CD4-positive, alpha-beta T cell treated with Interleukin-4 for 4 hours (primary cell): ENCODE results near the gene MRPS5.
A peak's percentile ranks its signal among the peaks of the same experiment; 100 is the strongest.

Experiments
- DNase-seq: peaks from one replicate; pipeline ENCODE4 v3.0.0-alpha.2; 2020

The MRPS5 gene

GRCh38 chr2:95087379-95087778 lies 34.2 kb downstream of the MRPS5 start:
- DNase-seq: no peak

- no peak for DNase-seq
These were observed 35.6 kb downstream of the MRPS5 start for GRCh38 chr2:95086017-95086416.

DNA sequence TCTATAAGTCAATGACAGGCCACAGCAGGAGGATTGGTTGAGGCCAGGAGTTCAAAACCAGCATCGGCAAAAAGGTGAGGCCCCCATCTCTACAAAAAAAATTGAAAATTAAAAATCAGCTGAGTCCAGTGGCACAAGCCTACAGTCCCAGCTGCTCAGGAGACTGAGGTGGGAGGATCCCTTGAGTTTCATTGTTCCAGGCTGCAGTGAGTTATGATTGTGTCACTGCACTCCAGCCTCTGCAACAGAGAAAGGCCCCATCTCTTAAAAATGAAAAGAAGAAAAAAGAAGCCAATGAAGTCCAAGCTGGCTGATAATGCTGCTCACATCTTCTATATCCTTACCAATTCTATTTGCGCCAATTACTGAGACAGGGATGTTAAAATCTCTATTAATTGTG lies 39.1 kb downstream of the MRPS5 start:
- DNase-seq: no peak

GRCh38 chr2:95079199-95079683 lies 42.4 kb downstream of the MRPS5 start:
- DNase-seq: peak; percentile 39

GRCh38 chr2:95077861-95078603 lies 43.6 kb downstream of the MRPS5 start:
- DNase-seq: no peak

GRCh38 chr2:95077530-95077825 lies 44.1 kb downstream of the MRPS5 start:
- DNase-seq: no peak

DNA sequence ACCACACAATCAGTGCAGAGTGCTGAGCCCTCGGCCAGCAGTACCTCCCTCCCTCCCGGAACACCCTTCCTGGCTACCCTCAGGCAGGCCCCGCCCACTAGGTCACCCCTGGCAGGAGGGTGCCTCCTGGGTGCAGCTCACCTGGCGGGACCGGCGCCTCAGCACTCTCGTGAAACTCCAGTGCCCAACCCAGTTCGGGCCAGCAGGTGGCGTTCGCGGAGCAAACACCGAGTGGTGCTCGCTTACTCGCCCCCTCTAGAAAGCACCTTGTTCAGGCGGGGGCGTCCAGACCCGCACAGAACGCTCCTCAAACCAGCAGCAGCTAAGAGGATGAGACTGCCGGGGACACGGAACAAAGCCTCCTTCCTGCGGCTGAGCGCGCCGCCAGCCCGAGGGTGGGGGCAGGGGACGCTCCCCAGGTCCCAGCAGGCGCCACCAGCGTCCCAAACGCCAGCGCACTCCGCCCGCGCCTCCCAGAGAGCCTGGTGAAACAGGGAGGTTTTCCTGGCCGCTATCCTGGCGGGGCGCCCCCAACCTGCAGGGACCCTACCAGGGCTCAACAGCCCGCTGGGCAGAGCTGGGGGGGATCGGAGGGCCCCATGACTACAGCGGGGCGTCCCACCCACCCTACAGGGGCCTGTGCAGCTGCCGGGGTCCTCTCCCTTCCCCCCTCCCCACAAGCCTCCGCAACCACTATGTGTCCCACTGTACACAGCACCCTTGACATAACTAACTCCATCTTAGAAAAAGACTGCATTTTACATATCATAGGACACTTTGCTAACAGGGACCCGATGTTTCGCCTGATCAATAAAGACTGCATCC lies 44.7 kb downstream of the MRPS5 start:
- peak; percentile 96 for DNase-seq

DNA sequence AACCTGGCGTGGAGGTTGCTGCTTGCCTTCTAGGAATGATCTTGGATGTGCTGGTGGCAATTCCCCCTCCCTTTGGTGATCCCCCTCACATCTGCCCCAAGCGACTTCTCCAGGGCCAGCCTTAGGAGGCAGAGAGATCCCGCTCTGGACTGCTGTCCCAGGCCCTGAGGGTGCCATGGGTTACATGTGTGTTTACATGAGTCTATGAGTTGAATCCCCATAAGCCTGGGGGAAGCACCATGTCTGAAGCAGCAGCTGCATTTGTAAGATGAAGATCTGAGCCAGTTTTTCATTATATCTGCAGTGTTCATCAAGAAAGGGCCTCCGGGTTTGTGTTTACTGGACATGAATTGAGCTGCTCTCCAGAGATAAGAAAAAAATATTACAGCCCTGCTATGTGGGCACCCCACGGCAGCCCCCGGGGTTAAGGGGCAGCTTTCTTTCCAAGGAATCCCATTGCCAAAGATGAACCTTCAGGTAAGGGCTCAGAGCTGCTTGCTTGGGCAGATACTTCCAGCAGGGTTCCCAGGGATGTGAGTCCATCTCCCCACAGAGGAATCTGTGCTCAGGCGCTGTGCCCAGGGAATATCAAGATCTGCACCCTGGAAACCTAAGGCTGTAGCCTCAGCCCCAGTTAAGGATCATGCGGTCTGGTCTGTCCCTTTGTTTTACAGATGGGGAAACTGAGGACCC lies 46.0 kb downstream of the MRPS5 start:
- peak; percentile 38 for DNase-seq

DNA sequence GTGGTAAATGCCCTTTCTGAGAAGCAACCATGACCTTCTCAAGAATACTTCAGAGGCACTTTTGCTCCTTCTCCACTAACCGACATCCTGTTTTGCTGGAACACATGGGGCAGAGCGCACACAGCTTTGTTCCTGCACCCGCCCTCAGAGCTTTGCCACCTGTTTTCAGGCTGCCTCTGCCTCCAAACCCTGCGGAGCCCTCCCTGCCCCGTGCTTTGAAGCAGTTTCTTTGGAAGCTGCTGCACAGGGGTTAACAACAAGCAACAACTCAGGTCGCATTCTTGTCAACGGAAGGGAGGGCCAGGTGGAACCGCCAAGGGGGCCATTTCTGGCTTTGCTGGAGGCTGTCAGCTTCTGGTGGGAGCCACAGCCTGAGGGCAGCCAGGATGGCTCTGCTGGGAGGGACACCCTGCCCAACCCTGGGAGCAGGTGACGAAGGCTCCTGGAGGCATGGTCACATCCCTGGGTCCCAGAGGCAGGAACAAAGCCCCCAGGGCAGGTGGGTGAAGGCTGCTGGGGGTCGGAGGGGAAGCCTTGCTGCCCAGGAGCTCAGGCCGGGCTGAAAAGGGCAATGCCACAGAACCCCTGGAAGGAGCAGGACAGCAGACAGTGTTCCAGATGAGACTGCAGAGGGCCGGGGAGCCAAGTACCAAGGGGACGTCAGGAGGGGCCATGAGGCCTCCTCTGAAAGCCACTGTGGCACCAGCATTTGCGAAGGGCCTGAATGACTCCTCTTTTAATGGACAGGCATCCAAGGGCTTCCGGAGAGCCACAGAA lies 46.8 kb downstream of the MRPS5 start:
- DNase-seq: peak; percentile 97

GRCh38 chr2:95073856-95074662 lies 47.5 kb downstream of the MRPS5 start:
- peak; percentile 47 for DNase-seq

DNA sequence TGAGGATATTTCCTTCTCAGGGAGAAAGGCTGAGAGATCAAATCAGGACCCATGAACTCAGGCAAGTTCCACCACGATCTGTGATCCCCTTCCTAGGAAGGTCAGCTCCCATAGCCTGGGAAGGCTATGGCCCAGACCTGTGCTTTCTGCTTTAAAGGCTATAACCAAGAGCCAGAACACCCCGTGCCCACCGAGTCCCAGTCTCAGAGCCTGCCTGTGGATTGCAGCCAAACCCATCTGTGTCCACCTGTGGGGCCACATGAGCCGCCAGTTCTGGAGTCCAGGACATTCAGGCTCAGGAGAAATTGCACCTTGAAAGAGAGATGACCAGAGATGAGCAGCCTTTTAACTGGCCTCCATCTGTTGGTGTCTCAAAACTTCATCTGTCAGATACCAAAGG lies 49.2 kb downstream of the MRPS5 start:
- DNase-seq: no peak

DNA sequence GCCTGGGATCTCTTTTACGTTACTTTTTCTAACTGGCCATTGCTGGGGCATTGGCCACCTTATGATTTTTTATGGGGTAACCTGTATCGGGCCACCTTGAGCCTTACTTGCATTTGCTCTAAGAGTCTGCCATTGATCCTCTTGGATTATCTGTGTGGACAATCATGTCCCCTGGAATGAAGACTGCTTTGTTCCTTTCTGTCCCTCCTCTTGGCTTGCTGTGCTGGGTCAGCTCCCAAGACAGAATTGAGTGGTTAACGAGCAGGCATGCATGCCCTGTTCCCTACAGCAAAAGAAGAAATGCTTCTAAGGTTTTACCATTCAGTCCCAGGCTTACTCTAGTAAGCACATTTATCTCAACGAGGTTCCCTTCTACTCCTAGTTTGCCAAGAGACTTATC lies 49.8 kb downstream of the MRPS5 start:
- no peak for DNase-seq

- no peak for DNase-seq
These were observed 52.1 kb downstream of the MRPS5 start for GRCh38 chr2:95069465-95069864.

DNA sequence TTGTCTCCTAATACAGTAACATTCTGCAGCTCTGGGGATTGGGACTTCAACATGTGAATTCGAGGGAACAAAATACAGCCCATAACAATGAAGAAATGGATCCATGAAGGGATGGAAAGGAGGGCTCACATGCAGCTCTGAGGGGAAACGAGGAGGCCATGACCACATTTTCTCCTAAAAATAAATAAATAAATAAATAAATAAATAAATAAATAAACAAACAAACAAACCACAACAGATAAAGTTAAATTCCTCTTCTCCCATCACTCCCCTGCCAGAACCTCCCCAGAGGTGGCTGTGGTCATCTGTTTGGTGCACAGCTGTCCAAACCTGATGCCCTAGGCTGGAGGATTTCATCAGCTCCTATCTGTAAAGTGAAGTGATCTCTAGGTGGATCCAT lies 53.4 kb downstream of the MRPS5 start:
- no peak for DNase-seq

- peak; percentile 45 for DNase-seq
These were observed 58.3 kb downstream of the MRPS5 start for GRCh38 chr2:95063086-95063958.

DNA sequence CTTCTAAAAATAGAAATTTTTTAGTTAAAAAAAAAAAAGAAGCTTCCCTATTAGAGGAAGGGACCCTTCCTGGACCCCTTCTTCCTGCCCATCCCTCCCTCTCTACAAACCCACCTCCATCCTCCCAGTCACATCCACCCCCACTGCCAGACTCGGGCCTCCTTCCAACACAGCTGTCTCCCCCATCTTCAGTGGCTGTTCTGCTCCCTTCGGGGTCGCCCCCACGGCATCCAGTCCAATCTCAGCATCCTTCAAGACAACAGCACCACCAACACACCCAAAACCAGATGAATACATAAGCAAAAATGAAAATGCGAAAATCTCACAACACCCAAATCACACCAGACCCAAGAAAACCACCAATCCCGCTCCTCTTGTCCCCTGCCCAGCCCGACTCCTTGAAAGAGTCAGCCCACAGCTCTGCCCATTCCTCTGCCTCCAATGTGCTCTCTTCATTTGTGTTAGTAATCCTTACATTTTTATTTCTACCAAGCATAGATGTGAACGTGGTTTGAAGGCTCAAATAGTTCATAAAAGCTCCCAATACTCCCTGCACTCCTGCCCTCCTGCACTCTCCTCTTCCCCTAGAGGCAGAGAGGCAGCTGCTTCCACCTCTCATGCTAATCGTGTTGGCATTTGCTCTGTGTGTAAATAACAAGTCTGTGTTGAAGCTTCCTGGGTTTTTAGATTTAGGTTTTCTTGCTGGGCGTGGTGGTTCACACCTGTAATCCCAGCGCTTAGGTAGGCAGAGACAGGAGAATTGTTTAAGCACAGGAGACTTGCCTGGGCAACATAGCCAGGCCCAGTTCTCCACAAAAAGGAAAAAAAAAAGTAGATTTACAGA lies 59.1 kb downstream of the MRPS5 start:
- DNase-seq: no peak

DNA sequence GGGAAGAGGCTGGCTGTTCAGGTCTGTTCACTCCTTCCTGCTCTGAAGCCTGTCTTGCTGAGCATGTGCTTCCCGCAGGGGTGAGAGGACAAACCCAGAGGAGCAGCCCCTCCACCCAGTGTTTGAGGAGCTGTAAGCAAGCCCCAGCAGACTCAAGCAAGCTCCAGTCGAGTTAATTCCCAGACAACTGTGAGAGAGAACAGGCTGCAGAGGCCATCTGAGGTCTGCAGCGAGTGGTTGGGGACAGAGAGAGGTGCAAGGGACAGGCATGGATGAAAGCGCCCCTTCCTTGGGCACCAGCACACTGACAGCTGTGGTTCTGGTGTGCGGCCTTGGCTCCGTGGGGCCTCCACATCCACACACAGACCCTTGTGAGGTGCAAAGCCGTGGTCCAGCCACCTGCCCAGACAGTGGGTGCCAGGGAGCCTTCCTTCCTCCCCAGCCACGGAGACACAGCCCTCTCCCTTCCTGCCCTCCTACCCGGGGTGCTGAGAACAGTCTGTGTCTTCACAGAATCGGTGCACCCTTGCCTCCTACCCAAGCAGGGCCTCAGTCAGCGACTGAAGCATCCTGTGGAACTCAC lies 59.9 kb downstream of the MRPS5 start:
- DNase-seq: no peak

DNA sequence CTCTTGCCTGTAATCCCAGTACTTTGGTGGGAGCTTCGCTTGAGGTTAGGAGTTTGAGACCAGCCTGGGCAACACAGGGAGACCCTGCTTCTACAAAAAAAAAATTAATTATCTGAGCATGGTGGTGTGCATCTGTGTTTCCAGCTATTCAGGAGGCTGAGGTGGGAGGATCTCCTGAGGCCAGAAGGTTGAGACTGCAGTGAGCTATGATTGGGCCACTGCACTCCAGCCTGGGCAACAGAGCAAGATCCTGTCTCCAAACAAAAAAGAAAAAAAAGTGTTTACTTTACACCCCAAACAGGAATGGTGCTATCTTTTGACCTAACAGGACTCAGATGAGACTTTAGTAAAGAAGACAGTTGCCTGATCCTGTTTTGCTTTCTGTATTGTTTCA lies 60.5 kb downstream of the MRPS5 start:
- no peak for DNase-seq

DNA sequence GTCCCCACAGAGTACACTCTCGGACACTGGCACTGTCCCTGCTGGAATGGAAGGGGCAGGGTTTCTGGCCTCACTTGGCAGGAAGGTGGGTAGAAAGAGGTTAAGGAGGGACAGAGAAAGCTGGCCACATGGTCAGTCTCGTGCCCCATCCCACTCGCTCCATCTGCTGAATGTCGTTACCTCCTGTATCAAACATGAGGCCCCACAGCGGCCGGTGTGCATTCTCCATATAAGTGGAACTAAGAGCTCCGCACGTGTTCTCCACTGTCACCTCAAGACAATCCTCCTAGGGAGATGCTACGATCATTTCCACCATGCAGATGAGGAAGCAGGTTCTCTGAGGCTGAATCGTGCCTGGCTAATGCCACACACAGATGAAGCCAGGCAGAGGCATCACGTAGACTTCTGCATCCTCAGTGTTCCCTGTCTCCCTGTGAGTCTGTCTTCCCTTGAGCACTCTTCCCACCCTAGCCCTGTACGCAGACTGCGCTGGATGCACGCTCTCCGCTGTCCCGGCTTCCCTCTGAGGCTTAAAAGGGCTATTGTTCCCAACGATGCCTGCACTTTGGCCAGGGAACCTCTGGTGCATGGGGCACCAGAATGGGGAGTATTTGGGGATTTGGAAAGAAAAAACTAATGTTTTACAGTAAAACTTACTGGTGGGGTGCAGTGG lies 61.0 kb downstream of the MRPS5 start:
- no peak for DNase-seq
